Small intestine (tissue), 7 donors: Measurements from ENCODE around the gene KRTDAP. TPM values are rescaled to one million over a fixed set of nuclear protein-coding genes. Genes with fewer than 3 reads are reported as not detected.

Source experiments
- DNase-seq, 2 donors: peaks; one replicate each; pipeline versions ENCODE4 v3.0.0 to v3.0.0-alpha.2; 2013
- FAIRE-seq: peaks from 2 replicates; lab custom pipeline; 2012; peaks lifted over from hg19 to GRCh38; lab: Jason Lieb, UNC
- H3K27ac ChIP-seq, 3 donors: one replicate each; pipeline ENCODE4 v1.5.1; 2013; ENCODE audit warnings: low read length in 2 of 3, mild to moderate bottlenecking in 2 of 3, control low read depth in 1 of 3, inconsistent platforms in 1 of 3, low read depth in 1 of 3, moderate library complexity in 1 of 3
- H3K27me3 ChIP-seq, 3 donors: one replicate each; pipeline ENCODE4 v1.6.1; 2013; ENCODE audit warnings: low read length in 3 of 3, inconsistent platforms in 1 of 3; ENCODE audit not compliant: control insufficient read depth in 3 of 3, insufficient read depth in 3 of 3
- H3K36me3 ChIP-seq, 3 donors: one replicate each; pipeline ENCODE4 v1.6.1; 2013; ENCODE audit warnings: low read length in 3 of 3, inconsistent platforms in 1 of 3, low read depth in 1 of 3, mild to moderate bottlenecking in 1 of 3, moderate library complexity in 1 of 3; ENCODE audit not compliant: control insufficient read depth in 3 of 3, insufficient read depth in 2 of 3
- H3K4me1 ChIP-seq, 3 donors: one replicate each; pipeline ENCODE4 v1.6.1; 2013; ENCODE audit warnings: low read length in 2 of 3, inconsistent platforms in 1 of 3, low read depth in 1 of 3, mild to moderate bottlenecking in 1 of 3, moderate library complexity in 1 of 3; ENCODE audit not compliant: control insufficient read depth in 3 of 3, insufficient read depth in 2 of 3
- H3K4me3 ChIP-seq, 3 donors: one replicate each; pipeline ENCODE4 v1.5.1; 2013; ENCODE audit warnings: low read length in 3 of 3, control low read depth in 1 of 3, inconsistent platforms in 1 of 3, low read depth in 1 of 3, mild to moderate bottlenecking in 1 of 3, moderate library complexity in 1 of 3
- H3K9me3 ChIP-seq, 2 donors: one replicate each; pipeline ENCODE4 v1.6.1; 2013; ENCODE audit warnings: low read depth in 1 of 2, low read length in 1 of 2; ENCODE audit not compliant: control insufficient read depth in 2 of 2, insufficient read depth in 1 of 2
- WGBS, 3 donors: extraction: QIAGEN DNeasy Blood & Tissue Kit; methylation state at CpG; one replicate each; pipeline ENCODE4 v1.1.7; 2013; 5-methylcytosine and 5-hydroxymethylcytosine counted together
- polyA plus RNA-seq, 4 donors: library from polyadenylated mRNA; stranded (reverse) in 3 of 4; unstranded in 1 of 4; fragments of 200-250 nt in 3 of 4; fragments of 120-200 nt in 1 of 4; gene quantifications; one replicate each; pipeline versions ENCODE4 v1.2.1 to v1.2.3, GENCODE V29; 2013
- donor health status: healthy with polysubstance abuse.
- donor health status: control.
- donor health status: control.
- donor health status: Bipolar disorder and iron deficiency.
- donor health status: healthy.

KRTDAP gene
- polyA plus RNA-seq, 4 donors = 0.37 TPM; not detected in 3

- 66 to 74% (median 71%) methylated on average over 6 of the region's 6 CpGs for WGBS, 3 donors
- no peaks in the 10 kb centered on the region for H3K9me3 ChIP-seq
- FAIRE-seq = no peak
Measured at GRCh38 chr19:35518313-35518712, 28.0 kb upstream of the KRTDAP start.

GRCh38 chr19:35517342-35517741, 27.1 kb upstream of the KRTDAP start:
- DNase-seq (no peak), FAIRE-seq (no peak)
- Histone ChIP-seq H3K27ac (no peak overlapping the region), H3K27me3 (peaks cover 0 to 21% (median 8%) of the 10 kb centered on the region in 3 donors), H3K36me3 (no peaks in the 10 kb centered on the region), H3K4me3 (no peak overlapping the region), H3K9me3 (no peaks in the 10 kb centered on the region), H3K4me1 (no peaks in the 10 kb centered on the region)
- 91 to 94% (median 93%) methylated on average over 2 of the region's 2 CpGs for WGBS, 3 donors

More at GRCh38 chr19:35518313-35518712, 28.0 kb upstream of the KRTDAP start:
- H3K4me3 ChIP-seq = no peak overlapping the region
- no peaks in the 10 kb centered on the region for H3K4me1 ChIP-seq
- H3K27me3 ChIP-seq = peaks cover 0 to 12% (median 4%) of the 10 kb centered on the region in 3 donors
- no peak for DNase-seq
- H3K27ac ChIP-seq = no peak overlapping the region
- no peaks in the 10 kb centered on the region for H3K36me3 ChIP-seq

GRCh38 chr19:35516310-35516709, 26.0 kb upstream of the KRTDAP start:
- no peak for FAIRE-seq
- Histone ChIP-seq H3K4me3 (no peak overlapping the region), H3K27me3 (peaks cover 0 to 25% (median 8%) of the 10 kb centered on the region in 3 donors), H3K4me1 (no peaks in the 10 kb centered on the region), H3K9me3 (no peaks in the 10 kb centered on the region), H3K27ac (no peak overlapping the region), H3K36me3 (no peaks in the 10 kb centered on the region)
- DNase-seq = no peak
- 85 to 92% (median 89%) methylated on average over 3 of the region's 3 CpGs for WGBS, 3 donors

- peaks cover 0 to 37% (median 13%) of the 10 kb centered on the region in 3 donors for H3K27me3 ChIP-seq
- WGBS, 3 donors = 24 to 26% (median 25%) methylated on average over 20 of the region's 20 CpGs
- no peak for DNase-seq
Measured at GRCh38 chr19:35514282-35514809, 24.1 kb upstream of the KRTDAP start.

GRCh38 chr19:35513628-35514281, 23.5 kb upstream of the KRTDAP start, which contains the start of gene DMKN:
TSS of gene DMKN (minus strand) at chr19:35513649. CDS start at chr19:35513475, 174 bp downstream.
- FAIRE-seq (no peak), DNase-seq (peak in 1 of 2 donors; percentile 16)
- Histone ChIP-seq H3K27ac (no peak within 1 kb of the TSS), H3K27me3 (peaks cover 0 to 37% (median 11%) of the 10 kb centered on the region in 3 donors), H3K36me3 (no peaks in the 10 kb centered on the region), H3K4me1 (peaks cover 0 to 6% (median 0%) of the 10 kb centered on the region in 3 donors), H3K4me3 (no peak within 1 kb of the TSS), H3K9me3 (no peaks in the 10 kb centered on the region)
- 18 to 22% (median 22%) methylated on average over 14 to 15 of the region's 15 CpGs for WGBS, 3 donors

More at GRCh38 chr19:35514282-35514809, 24.1 kb upstream of the KRTDAP start:
- Histone ChIP-seq H3K27ac (no peak overlapping the region), H3K4me1 (peaks cover 0 to 5% (median 0%) of the 10 kb centered on the region in 3 donors), H3K9me3 (no peaks in the 10 kb centered on the region), H3K36me3 (no peaks in the 10 kb centered on the region), H3K4me3 (no peak overlapping the region)
- FAIRE-seq = no peak

- Histone ChIP-seq H3K27ac (no peak overlapping the region), H3K4me1 (peaks cover 0 to 6% (median 0%) of the 10 kb centered on the region in 3 donors), H3K4me3 (no peak overlapping the region), H3K36me3 (no peaks in the 10 kb centered on the region), H3K9me3 (no peaks in the 10 kb centered on the region), H3K27me3 (peaks cover 0 to 37% (median 11%) of the 10 kb centered on the region in 3 donors)
- 76 to 82% (median 81%) methylated on average over 14 to 15 of the region's 15 CpGs for WGBS, 3 donors
- DNase-seq (no peak), FAIRE-seq (no peak)
Measured at GRCh38 chr19:35512831-35513627, 22.8 kb upstream of the KRTDAP start.

GRCh38 chr19:35511337-35511736, 21.1 kb upstream of the KRTDAP start:
- H3K36me3 ChIP-seq = peaks cover 0 to 2% (median 0%) of the 10 kb centered on the region in 3 donors
- no peaks in the 10 kb centered on the region for H3K9me3 ChIP-seq
- no peak overlapping the region for H3K4me3 ChIP-seq
- peaks cover 0 to 37% (median 13%) of the 10 kb centered on the region in 3 donors for H3K27me3 ChIP-seq
- H3K27ac ChIP-seq = no peak overlapping the region
- WGBS, 3 donors = 67 to 73% (median 73%) methylated on average over 5 to 7 of the region's 7 CpGs
- FAIRE-seq = no peak
- no peak for DNase-seq
- H3K4me1 ChIP-seq = peaks cover 0 to 6% (median 0%) of the 10 kb centered on the region in 3 donors

GRCh38 chr19:35510626-35510964, 20.3 kb upstream of the KRTDAP start:
- peaks cover 0 to 37% (median 13%) of the 10 kb centered on the region in 3 donors for H3K27me3 ChIP-seq
- no peak overlapping the region for H3K27ac ChIP-seq
- peak overlapping the region in 1 of 3 donors; percentile 52 for H3K4me3 ChIP-seq
- peaks cover 0 to 6% (median 0%) of the 10 kb centered on the region in 3 donors for H3K4me1 ChIP-seq
- WGBS, 3 donors = 5 to 13% (median 9%) methylated on average over 14 to 15 of the region's 15 CpGs
- no peak for FAIRE-seq
- DNase-seq = no peak
- H3K36me3 ChIP-seq = peaks cover 0 to 3% (median 0%) of the 10 kb centered on the region in 3 donors
- no peaks in the 10 kb centered on the region for H3K9me3 ChIP-seq
